AG20443 (cell line): ENCODE data around the gene FMNL2.

ENCODE experiments used
- DNase-seq: peaks from one replicate; pipeline ENCODE4 v3.0.0; 2012; ENCODE audit warnings: low spot score, mixed read lengths

Gene FMNL2

GRCh38 chr2:152557273-152557888 is 222.4 kb downstream of the FMNL2 start:
- no peak for DNase-seq

DNA sequence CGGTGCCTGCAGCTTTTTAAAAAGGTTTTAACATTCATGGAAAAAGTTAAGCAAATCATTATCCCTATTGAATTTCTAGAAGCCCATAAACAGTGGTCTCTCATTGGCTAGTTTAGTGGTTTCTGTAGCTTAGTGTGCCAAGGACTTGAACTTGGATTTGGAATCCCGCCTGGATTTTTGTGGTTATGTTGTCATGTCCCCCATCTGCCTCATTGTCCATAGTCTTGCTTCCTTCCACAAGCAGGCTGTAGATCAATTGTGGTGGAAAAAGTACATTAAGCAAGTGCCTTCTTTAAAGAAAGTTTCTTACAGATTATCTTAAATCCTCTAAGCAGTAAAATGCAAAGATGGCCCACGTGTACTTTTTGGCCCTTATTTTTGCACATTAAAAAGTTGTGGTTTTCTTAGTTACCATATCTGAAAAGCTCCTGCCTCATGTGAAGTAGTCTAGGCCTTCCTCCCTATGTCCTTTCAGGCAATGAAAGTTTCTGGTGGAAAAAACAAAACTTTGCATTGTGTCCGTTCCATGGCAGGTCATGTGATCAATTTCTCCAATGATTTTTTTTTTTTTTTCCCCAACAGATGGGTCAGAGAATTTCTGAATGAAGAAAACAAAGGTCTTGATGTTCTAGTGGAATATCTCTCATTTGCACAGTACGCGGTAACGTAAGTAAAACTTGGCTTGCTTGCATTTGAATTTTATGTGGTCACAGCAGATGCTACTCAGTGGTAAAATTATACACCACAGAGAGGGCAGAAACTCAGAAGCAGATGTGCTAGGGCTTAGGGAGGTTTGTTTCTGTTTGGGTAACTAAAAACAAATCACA is 223.4 kb downstream of the FMNL2 start:
- peak; percentile 76 for DNase-seq

DNA sequence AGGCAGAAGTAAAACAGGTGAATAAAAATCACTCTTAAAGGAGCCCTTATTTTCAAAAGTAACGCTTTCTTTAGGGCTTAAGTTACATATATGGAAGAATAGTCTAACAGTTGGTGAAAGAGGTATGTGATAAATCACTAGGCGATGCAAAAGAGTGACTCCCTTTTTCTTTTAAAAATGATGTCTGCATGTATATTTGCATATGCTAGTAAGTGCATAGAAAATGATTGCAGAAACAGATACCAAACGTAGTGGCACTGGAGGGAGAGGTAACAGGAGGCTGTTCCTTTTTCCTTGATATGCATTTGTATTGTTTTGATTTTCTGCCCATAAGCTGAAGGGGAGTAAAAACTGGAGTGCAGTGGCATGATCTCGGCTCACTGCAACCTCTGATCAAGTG is 224.0 kb downstream of the FMNL2 start:
- no peak for DNase-seq

GRCh38 chr2:152560166-152560565 is 225.2 kb downstream of the FMNL2 start:
- DNase-seq, result peak; percentile 17

DNA sequence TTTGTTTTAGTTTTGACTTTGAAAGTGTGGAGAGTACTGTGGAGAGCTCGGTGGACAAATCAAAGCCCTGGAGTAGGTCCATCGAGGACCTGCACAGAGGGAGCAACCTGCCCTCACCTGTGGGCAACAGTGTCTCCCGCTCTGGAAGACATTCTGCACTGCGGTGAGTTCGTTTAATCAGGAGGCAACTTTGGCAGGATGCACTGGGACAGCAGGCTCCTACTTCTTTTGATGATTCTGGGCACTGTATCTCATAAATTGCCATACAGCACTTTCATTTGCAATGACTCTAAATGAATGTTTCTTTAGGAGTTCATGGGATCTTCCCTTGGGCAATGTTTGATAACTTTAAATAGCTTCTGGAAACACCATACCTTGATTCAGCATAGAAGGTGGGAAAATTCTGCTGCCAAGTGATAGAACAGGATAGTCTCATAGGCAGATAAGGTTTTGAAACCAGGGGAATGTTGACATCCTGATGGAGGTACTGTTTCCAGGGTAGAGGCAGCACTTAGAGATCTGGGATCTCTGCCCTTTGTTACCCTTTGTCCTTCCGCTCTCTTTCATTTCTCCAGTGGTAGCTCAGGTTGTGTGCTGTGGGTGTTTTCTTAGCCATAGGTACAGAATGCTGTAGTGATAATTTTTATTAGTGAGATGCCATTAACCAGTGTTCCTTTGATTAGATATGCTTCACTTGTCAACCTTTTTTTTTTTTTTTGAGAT is 226.1 kb downstream of the FMNL2 start:
- no peak for DNase-seq

- DNase-seq, result no peak
Observed at GRCh38 chr2:152562198-152562884, 227.4 kb downstream of the FMNL2 start.

DNA sequence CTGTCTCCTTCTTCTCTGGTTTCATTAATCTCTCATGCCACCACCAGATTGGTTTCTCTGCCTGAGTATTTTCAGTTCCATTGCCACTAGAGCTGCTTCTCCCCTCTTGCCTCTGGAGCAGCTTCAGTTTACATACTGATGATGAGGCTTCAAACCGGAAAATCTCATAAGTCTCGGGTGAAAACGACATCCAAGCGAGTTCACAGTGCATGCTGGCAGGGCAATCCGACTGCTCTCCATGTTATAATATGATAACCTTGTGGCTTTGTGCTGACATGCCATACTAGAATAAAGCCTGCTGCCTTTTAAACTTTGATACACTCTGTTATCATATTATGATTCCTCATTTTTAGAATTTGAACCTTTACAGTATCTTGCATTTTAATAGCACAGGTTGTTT is 228.8 kb downstream of the FMNL2 start:
- DNase-seq, result no peak

GRCh38 chr2:152564754-152565551 is 230.0 kb downstream of the FMNL2 start:
- DNase-seq, result no peak

- no peak for DNase-seq
Observed at GRCh38 chr2:152565884-152566727, 231.1 kb downstream of the FMNL2 start.

- no peak for DNase-seq
Observed at GRCh38 chr2:152566728-152567069, 231.7 kb downstream of the FMNL2 start.

DNA sequence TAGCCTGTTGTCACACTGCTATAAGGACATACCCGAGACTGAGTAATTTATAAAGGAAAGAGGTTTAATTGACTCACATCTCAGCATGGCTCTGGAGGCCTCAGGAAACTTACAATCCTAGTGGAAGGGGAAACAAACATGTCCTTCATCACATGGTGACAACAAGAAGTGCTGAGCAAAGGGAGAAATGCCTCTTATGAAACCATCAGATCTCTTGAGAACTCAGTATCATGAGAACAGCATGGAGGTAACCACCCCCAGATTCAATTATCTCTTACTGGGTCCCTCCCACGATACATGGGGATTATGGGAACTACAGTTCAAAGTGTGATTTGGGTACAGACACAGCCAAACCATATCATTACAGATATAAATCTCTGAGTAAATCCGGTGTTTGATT is 233.6 kb downstream of the FMNL2 start:
- no peak for DNase-seq

DNA sequence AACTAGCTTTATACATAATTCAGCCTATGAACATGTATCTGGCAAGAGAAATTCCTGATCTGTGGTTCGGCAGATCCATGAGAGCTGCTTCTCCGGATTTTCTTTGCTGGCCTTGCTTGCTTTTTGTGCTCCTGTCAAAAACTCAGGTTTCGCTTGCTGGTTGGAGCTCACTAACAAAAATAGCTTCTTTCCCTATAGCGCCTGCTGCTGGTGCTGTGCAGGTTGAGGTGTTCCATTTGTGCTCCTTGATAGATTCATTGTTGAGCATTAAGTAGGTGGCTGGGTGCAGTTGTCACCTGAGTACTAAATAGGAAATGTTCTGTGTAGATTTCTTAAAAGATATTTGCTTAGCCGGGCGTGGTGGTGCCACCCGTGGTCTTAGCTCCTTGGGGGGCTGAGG is 234.2 kb downstream of the FMNL2 start:
- DNase-seq, result no peak

DNA sequence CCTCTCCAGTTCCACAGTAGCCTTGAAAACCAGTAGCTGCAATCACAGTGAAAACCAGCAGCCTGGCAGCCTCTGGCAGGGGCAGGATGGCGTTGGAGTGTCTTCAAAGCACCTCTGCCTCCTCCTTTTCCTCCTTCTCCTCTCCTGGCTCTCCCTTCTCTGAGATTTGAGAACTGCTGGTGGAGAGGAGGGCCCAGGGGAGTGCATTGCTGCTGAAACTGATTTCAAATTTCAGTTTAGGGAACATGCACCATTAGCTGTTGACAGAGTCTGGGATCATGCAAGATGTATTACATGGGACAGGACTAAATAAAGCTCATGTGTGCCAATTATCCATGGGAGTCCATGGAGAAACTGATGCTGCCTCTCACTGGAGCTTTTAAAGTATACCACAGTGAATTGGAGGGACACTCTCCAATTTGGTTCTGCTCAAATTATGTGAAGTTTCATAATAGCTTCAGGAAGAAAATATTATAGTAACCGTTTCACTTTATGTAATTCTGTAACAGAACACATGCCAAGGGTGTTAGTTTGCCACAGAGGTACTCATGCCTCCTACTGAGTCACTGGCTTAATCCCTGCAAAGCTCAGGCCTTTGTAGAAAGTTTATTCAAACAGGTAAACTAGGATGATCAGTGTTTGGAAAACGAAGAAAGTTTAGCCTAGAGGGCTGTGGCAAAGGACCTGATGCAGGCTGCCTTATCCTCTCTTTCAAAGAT is 236.2 kb downstream of the FMNL2 start:
- DNase-seq, result peak; percentile 25

- no peak for DNase-seq
Observed at GRCh38 chr2:152572031-152572430, 237.1 kb downstream of the FMNL2 start.

DNA sequence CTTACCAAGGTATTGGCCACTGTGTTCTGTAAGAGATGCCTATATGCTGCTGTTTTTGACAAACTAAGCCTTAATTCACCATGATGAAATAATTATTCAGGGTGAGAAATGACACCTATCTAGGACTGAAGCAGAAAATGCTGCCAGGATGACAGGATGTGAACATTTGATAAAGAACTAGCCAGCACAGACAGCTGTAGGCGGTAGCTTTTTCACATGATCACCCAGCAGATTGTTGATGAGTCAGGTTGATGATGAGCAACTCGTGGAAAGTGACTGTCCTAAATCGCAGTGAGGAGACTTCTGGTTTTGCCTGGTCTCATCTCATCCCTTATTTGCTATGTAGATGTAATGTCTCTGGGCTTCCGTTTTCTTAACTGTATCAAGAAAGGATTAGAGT is 238.2 kb downstream of the FMNL2 start:
- peak; percentile 82 for DNase-seq

- DNase-seq, result no peak
Observed at GRCh38 chr2:152577579-152577978, 242.6 kb downstream of the FMNL2 start.

- DNase-seq, result no peak
Observed at GRCh38 chr2:152578573-152578972, 243.6 kb downstream of the FMNL2 start.

DNA sequence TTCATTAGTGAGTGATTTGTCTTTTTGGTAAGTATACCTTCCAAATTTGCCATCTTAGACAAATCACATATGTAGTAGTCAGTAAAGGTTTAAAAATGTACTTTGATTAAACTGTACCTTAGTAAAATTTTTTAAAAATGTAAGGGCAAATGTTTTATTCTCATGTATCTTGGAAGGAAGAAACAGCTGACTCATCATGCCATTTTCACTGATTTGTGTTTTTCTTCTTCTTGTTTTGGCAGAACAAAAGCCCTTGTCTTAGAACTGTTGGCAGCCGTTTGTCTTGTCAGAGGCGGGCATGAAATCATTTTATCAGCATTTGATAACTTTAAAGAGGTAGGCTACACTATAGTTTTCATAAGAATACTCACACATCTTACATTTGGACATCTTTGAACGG is 245.7 kb downstream of the FMNL2 start:
- DNase-seq, result no peak

DNA sequence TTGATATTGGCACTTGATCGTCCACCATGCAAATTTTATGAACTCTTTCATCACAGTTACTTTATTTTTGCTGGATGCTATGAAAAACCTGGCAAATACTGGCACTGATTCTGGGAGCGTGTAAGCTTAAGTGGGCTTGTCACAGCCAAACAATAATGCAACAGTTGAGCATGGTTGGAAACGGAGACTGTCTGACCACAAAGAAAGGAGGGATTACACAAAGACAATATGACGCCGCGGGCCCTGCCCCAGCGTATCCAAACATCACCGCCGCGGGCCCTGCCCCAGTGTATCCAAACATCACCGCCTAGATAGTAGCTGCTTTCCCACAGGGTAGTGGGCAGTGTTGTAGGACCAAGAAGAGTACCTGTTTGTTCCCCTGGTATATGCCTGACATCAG is 246.4 kb downstream of the FMNL2 start:
- DNase-seq, result no peak

DNA sequence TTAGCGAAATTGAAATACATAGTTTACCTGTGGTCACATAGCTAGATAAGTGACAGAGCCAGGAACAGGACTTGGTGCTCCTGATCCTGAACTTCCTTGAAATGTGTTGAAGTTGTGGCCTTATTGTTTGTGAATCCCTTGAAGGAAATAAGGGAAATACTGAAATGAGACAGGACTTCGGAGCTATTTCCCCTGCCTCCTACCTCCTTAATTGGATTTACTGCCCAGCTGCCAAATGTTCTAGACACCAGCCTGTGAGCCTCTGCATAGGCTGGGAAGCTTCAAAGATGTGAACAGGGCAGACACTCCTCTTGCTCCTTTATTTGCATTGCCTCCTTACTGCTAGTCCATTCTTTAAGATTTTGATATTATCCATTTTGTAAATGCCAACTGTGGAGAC is 247.1 kb downstream of the FMNL2 start:
- DNase-seq, result no peak
